ENCODE results near the gene CEP76. TPM values are rescaled to one million over a fixed set of nuclear protein-coding genes. Genes with fewer than 3 reads are reported as not detected.

Gene CEP76
- total and polyA plus RNA-seq, 2 experiments from 2014 or later: 11.2 to 25.9 TPM

DNA sequence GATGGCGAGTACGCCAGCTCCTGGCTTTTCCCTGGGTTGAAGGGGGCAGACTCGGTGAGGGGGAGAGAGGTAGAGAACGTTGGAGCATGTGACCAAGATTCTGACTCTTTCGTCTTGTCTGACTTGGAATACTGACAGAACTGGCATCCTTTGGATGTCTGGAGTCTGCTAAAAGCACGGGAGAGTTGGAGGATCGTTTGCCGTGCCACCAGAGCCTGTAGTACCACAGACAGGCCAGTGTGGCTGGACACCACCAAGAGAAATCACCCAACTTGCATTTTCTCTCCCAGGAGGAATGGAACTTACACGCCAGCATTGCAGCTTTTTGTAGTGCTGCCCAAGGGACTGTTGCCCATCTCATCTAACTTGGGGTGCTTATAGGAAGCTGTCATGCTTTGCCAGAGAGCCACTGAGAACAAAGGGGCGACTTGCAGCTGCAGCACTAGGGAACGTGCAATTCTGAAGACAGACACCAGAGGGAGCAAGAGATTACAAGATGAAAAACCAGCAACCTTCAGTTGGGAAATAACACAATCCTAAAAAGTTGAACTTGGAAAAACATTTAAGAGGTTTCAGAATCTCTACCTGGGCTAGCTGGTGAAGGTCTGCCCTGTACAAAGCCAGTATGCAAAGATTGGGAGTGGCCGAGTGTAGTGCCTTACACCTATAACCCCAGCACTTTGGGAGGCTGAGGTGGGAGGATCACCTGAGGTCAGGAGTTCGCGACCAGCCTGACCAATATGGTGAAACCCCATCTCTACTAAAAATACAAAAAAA lies 24.4 kb upstream of the CEP76 start:
- H3K9me2 ChIP-seq (ENCODE audit: insufficient read depth): no peaks in the 10 kb centered on the region
- peaks cover 8% of the 10 kb centered on the region for H3K4me1 Mint-ChIP-seq
- no peak overlapping the region for H2AFZ ChIP-seq
- H3K27me3 ChIP-seq (ENCODE audit: insufficient read depth): no peaks in the 10 kb centered on the region
- H3F3A ChIP-seq (replicated peaks; ENCODE audit: low read depth): no peaks in the 10 kb centered on the region; the same call in 1 of the 2 replicates
- H3K4me2 ChIP-seq: no peak overlapping the region
- H3K4me1 ChIP-seq (ENCODE audit: insufficient read depth): peaks cover 12% of the 10 kb centered on the region; the same call in 1 of the 2 replicates
- ATAC-seq (peak; percentile 92), DNase-seq (ENCODE audit: low spot score) (peak; percentile 93)
- H3K79me2 ChIP-seq (replicated peaks; ENCODE audit: insufficient read depth): no peaks in the 10 kb centered on the region
- peaks cover 1% of the 10 kb centered on the region for H3K27me3 Mint-ChIP-seq (ENCODE audit: insufficient read depth, low read depth, poor library complexity)
- no peak overlapping the region for H3K27ac ChIP-seq (ENCODE audit: low read depth)
- peaks cover 23% of the 10 kb centered on the region; the same call in 1 of the 2 replicates for H3K36me3 ChIP-seq (ENCODE audit: insufficient read depth)
- H4K20me1 ChIP-seq (replicated peaks; ENCODE audit: insufficient read depth): no peaks in the 10 kb centered on the region; the same call in 1 of the 2 replicates
- H3K4me3 ChIP-seq: no peak overlapping the region
- no peak overlapping the region for H3K4me3 Mint-ChIP-seq
- H3K27ac Mint-ChIP-seq: peak overlapping the region; percentile 46
- TF ChIP-seq NANOG (IDR thresholded peaks at IDR 0.05; ENCODE audit: borderline replicate concordance): no peak
- TF ChIP-seq, protein P1, sequence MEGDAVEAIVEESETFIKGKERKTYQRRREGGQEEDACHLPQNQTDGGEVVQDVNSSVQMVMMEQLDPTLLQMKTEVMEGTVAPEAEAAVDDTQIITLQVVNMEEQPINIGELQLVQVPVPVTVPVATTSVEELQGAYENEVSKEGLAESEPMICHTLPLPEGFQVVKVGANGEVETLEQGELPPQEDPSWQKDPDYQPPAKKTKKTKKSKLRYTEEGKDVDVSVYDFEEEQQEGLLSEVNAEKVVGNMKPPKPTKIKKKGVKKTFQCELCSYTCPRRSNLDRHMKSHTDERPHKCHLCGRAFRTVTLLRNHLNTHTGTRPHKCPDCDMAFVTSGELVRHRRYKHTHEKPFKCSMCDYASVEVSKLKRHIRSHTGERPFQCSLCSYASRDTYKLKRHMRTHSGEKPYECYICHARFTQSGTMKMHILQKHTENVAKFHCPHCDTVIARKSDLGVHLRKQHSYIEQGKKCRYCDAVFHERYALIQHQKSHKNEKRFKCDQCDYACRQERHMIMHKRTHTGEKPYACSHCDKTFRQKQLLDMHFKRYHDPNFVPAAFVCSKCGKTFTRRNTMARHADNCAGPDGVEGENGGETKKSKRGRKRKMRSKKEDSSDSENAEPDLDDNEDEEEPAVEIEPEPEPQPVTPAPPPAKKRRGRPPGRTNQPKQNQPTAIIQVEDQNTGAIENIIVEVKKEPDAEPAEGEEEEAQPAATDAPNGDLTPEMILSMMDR (conservative IDR thresholded peaks at IDR 0.05; ENCODE audit: low read depth in 2 of 2): peak; percentile 84 to 96
- peaks cover 59% of the 10 kb centered on the region for H3K36me3 Mint-ChIP-seq (ENCODE audit: low read depth)
- peaks cover 27% of the 10 kb centered on the region for H3K9me3 Mint-ChIP-seq

DNA sequence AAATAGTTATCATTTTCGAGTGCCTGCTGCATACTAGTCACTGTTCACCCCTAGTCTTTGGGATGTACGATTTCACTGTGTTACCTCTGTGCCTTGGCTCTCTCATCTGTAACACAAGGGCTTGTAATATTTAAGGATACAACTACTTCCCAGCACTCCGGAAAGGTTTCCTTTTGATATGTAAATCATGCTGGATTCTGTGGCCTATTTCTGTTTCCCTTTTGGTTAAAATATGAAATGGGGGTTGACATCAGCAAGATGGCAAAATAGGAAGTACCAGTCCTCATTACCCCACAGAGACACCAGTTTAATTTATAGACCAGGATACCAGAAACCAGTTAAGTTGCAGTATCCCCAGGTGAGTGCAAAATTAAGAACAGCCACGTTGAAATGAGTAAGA lies 23.8 kb upstream of the CEP76 start:
- Mint-ChIP-seq H3K4me1 (peaks cover 8% of the 10 kb centered on the region), H3K4me3 (no peak overlapping the region), H3K9me3 (peaks cover 27% of the 10 kb centered on the region), H3K27ac (peak overlapping the region; percentile 46), H3K27me3 (ENCODE audit: insufficient read depth, low read depth, poor library complexity) (peaks cover 1% of the 10 kb centered on the region), H3K36me3 (ENCODE audit: low read depth) (peaks cover 63% of the 10 kb centered on the region)
- H3K4me2 ChIP-seq: no peak overlapping the region
- no peak for ATAC-seq
- no peak overlapping the region for H2AFZ ChIP-seq
- no peak overlapping the region for H3K27ac ChIP-seq (ENCODE audit: low read depth)
- no peaks in the 10 kb centered on the region; the same call in 1 of the 2 replicates for H3F3A ChIP-seq (replicated peaks; ENCODE audit: low read depth)
- no peak overlapping the region for H3K4me3 ChIP-seq
- peaks cover 12% of the 10 kb centered on the region; the same call in 1 of the 2 replicates for H3K4me1 ChIP-seq (ENCODE audit: insufficient read depth)
- no peaks in the 10 kb centered on the region for H3K79me2 ChIP-seq (replicated peaks; ENCODE audit: insufficient read depth)
- H3K27me3 ChIP-seq (ENCODE audit: insufficient read depth): no peaks in the 10 kb centered on the region
- H3K36me3 ChIP-seq (ENCODE audit: insufficient read depth): peaks cover 23% of the 10 kb centered on the region; the same call in 1 of the 2 replicates
- H4K20me1 ChIP-seq (replicated peaks; ENCODE audit: insufficient read depth): no peaks in the 10 kb centered on the region; the same call in 1 of the 2 replicates
- H3K9me2 ChIP-seq (ENCODE audit: insufficient read depth): no peaks in the 10 kb centered on the region
- DNase-seq (ENCODE audit: low spot score): no peak
- TF ChIP-seq ZNF114 (CRISPR knock-in tag; IDR thresholded peaks at IDR 0.05) (no peak), POLR2AphosphoS5 (IDR thresholded peaks at IDR 0.05; ENCODE audit: low read depth) (no peak), STAT1 (IDR thresholded peaks at IDR 0.05; ENCODE audit: unreplicated experiment) (no peak), JUNB (IDR thresholded peaks at IDR 0.05; ENCODE audit: unreplicated experiment) (no peak), EZH2 (IDR thresholded peaks at IDR 0.05; ENCODE audit: low read depth, unreplicated experiment) (no peak)
- TF ChIP-seq, protein P2, sequence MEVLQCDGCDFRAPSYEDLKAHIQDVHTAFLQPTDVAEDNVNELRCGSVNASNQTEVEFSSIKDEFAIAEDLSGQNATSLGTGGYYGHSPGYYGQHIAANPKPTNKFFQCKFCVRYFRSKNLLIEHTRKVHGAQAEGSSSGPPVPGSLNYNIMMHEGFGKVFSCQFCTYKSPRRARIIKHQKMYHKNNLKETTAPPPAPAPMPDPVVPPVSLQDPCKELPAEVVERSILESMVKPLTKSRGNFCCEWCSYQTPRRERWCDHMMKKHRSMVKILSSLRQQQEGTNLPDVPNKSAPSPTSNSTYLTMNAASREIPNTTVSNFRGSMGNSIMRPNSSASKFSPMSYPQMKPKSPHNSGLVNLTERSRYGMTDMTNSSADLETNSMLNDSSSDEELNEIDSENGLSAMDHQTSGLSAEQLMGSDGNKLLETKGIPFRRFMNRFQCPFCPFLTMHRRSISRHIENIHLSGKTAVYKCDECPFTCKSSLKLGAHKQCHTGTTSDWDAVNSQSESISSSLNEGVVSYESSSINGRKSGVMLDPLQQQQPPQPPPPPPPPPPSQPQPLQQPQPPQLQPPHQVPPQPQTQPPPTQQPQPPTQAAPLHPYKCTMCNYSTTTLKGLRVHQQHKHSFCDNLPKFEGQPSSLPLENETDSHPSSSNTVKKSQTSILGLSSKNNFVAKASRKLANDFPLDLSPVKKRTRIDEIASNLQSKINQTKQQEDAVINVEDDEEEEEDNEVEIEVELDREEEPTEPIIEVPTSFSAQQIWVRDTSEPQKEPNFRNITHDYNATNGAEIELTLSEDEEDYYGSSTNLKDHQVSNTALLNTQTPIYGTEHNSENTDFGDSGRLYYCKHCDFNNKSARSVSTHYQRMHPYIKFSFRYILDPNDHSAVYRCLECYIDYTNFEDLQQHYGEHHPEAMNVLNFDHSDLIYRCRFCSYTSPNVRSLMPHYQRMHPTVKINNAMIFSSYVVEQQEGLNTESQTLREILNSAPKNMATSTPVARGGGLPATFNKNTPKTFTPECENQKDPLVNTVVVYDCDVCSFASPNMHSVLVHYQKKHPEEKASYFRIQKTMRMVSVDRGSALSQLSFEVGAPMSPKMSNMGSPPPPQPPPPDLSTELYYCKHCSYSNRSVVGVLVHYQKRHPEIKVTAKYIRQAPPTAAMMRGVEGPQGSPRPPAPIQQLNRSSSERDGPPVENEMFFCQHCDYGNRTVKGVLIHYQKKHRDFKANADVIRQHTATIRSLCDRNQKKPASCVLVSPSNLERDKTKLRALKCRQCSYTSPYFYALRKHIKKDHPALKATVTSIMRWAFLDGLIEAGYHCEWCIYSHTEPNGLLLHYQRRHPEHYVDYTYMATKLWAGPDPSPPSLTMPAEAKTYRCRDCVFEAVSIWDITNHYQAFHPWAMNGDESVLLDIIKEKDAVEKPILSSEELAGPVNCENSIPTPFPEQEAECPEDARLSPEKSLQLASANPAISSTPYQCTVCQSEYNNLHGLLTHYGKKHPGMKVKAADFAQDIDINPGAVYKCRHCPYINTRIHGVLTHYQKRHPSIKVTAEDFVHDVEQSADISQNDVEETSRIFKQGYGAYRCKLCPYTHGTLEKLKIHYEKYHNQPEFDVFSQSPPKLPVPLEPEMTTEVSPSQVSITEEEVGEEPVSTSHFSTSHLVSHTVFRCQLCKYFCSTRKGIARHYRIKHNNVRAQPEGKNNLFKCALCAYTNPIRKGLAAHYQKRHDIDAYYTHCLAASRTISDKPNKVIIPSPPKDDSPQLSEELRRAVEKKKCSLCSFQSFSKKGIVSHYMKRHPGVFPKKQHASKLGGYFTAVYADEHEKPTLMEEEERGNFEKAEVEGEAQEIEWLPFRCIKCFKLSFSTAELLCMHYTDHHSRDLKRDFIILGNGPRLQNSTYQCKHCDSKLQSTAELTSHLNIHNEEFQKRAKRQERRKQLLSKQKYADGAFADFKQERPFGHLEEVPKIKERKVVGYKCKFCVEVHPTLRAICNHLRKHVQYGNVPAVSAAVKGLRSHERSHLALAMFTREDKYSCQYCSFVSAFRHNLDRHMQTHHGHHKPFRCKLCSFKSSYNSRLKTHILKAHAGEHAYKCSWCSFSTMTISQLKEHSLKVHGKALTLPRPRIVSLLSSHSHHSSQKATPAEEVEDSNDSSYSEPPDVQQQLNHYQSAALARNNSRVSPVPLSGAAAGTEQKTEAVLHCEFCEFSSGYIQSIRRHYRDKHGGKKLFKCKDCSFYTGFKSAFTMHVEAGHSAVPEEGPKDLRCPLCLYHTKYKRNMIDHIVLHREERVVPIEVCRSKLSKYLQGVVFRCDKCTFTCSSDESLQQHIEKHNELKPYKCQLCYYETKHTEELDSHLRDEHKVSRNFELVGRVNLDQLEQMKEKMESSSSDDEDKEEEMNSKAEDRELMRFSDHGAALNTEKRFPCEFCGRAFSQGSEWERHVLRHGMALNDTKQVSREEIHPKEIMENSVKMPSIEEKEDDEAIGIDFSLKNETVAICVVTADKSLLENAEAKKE (CRISPR knock-in tag; IDR thresholded peaks at IDR 0.05): no peak
- TF ChIP-seq, protein P3, sequence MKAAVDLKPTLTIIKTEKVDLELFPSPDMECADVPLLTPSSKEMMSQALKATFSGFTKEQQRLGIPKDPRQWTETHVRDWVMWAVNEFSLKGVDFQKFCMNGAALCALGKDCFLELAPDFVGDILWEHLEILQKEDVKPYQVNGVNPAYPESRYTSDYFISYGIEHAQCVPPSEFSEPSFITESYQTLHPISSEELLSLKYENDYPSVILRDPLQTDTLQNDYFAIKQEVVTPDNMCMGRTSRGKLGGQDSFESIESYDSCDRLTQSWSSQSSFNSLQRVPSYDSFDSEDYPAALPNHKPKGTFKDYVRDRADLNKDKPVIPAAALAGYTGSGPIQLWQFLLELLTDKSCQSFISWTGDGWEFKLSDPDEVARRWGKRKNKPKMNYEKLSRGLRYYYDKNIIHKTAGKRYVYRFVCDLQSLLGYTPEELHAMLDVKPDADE (IDR thresholded peaks at IDR 0.05): no peak
- TF ChIP-seq, protein P1 (conservative IDR thresholded peaks at IDR 0.05; ENCODE audit: low read depth in 2 of 2): no peak
